Measurements from ENCODE around the gene RCE1. TPM values are rescaled to one million over a fixed set of nuclear protein-coding genes. Genes with fewer than 3 reads are reported as not detected.

RCE1 gene
- total RNA-seq, 1 experiment from 2014 or later: 52.5 TPM

DNA sequence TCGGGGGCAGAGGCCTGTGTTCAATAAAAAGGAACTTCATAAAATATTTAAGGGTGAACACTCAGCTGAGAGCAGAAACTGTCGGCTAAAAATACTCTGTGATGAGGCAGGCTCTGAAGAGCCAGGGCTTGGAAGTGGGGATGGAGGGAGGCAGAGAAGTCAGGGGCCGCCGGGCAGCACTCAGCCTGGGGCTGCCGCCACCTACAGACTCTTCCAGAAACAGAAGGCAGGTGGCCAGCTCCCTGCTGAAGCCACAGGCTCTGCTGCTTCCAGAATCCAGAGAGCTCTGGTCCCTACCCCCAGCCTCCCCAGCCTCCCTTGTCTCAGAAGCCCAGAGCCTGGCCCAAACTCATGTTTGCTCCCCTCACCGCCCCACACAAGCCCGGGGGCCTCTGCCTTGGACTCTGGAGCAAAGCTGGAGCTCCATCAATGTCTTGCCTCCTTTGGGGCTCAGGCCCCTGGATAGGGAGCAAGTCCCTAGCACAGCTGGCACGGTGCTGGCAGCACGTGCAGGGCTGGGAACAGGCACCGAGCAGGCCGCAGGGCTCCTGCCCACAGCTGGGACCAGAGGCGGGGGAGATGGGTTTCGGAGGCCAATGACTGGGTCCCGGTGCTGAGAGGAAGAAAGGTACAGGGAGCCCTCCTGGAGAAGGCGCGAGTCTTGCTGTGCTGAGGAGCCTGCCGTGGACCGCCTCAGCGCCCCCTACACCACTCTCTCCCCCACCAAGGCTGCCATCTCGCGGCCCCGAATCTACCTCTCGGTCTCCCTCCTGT lies 21.9 kb downstream of the RCE1 start:
- no peak overlapping the region for H3K4me2 ChIP-seq (ENCODE audit: insufficient read depth, insufficient read length, low read length)
- H3K9me3 ChIP-seq (ENCODE audit: control insufficient read depth, low read depth, low read length): no peaks in the 10 kb centered on the region
- no peak overlapping the region for H2BK120ac ChIP-seq (ENCODE audit: low read depth, low read length, poor library complexity, severe bottlenecking)
- no peak overlapping the region for H4K91ac ChIP-seq (ENCODE audit: insufficient read length, low read depth, low read length)
- no peak overlapping the region for H3K18ac ChIP-seq (ENCODE audit: insufficient read length, low read depth, low read length)
- H2AK5ac ChIP-seq (ENCODE audit: insufficient read length, low read length): no peak overlapping the region
- H3K4me1 Mint-ChIP-seq: peaks cover 11 to 22% of the 10 kb centered on the region in 2 experiments
- H2BK12ac ChIP-seq (ENCODE audit: insufficient read length, low read depth, low read length): no peak overlapping the region
- TF ChIP-seq, protein P1, sequence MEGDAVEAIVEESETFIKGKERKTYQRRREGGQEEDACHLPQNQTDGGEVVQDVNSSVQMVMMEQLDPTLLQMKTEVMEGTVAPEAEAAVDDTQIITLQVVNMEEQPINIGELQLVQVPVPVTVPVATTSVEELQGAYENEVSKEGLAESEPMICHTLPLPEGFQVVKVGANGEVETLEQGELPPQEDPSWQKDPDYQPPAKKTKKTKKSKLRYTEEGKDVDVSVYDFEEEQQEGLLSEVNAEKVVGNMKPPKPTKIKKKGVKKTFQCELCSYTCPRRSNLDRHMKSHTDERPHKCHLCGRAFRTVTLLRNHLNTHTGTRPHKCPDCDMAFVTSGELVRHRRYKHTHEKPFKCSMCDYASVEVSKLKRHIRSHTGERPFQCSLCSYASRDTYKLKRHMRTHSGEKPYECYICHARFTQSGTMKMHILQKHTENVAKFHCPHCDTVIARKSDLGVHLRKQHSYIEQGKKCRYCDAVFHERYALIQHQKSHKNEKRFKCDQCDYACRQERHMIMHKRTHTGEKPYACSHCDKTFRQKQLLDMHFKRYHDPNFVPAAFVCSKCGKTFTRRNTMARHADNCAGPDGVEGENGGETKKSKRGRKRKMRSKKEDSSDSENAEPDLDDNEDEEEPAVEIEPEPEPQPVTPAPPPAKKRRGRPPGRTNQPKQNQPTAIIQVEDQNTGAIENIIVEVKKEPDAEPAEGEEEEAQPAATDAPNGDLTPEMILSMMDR (conservative IDR thresholded peaks at IDR 0.05): no peak
- DNase-seq: no peak
- H3K4me3 Mint-ChIP-seq: no peak overlapping the region
- H3K9ac ChIP-seq (ENCODE audit: extremely low read depth, insufficient read length, low read length): no peak overlapping the region
- peaks cover 0 to 3% (median 0%) of the 10 kb centered on the region in 3 experiments; a peak in 3 of 7 replicates for H3K36me3 Mint-ChIP-seq (ENCODE audit: insufficient read depth in 1 of 3, low read depth in 3 of 3)
- H3K23ac ChIP-seq (ENCODE audit: insufficient read length, low read depth, low read length): no peak overlapping the region
- no peaks in the 10 kb centered on the region for H3K27me3 Mint-ChIP-seq (ENCODE audit: low read depth)
- H2BK15ac ChIP-seq (ENCODE audit: low read depth, low read length): no peak overlapping the region
- no peaks in the 10 kb centered on the region for H3K79me1 ChIP-seq (ENCODE audit: insufficient read depth, low read depth, low read length, poor library complexity, severe bottlenecking)
- no peaks in the 10 kb centered on the region for H3K27me3 ChIP-seq (ENCODE audit: insufficient read depth, low read length)
- no peaks in the 10 kb centered on the region for H3K9me3 Mint-ChIP-seq
- no peaks in the 10 kb centered on the region for H3K79me2 ChIP-seq (ENCODE audit: insufficient read depth, low read length)
- no peak overlapping the region for H3K56ac ChIP-seq (ENCODE audit: insufficient read length, low read depth, low read length)
- H4K5ac ChIP-seq (ENCODE audit: insufficient read length, low read depth, low read length): no peak overlapping the region
- no peak overlapping the region for H2BK5ac ChIP-seq (ENCODE audit: insufficient read length, low read length)
- H2BK20ac ChIP-seq (ENCODE audit: low read depth, low read length, poor library complexity, severe bottlenecking): no peak overlapping the region
- no peak overlapping the region for H4K8ac ChIP-seq (replicated peaks; ENCODE audit: insufficient read length, low read depth, low read length)
- no CpG with 5 or more reads among the region's 23 CpGs for WGBS (ENCODE audit: extremely low coverage, insufficient read length, low lambda C conversion rate)
- no peaks in the 10 kb centered on the region for H3K23me2 ChIP-seq (ENCODE audit: insufficient read length, low read depth, low read length, poor library complexity, severe bottlenecking)
- H4K20me1 ChIP-seq (ENCODE audit: control insufficient read depth, insufficient read depth, insufficient read length): no peaks in the 10 kb centered on the region
- no peak overlapping the region for H3K14ac ChIP-seq (ENCODE audit: insufficient read depth, low read length)
- no peaks in the 10 kb centered on the region for H3K4me1 ChIP-seq (ENCODE audit: insufficient read depth, low read length)
- H3K27ac ChIP-seq (ENCODE audit: insufficient read length, low read depth, low read length): no peak overlapping the region
- no peak overlapping the region for H3T11ph ChIP-seq (ENCODE audit: low read length)
- H2AFZ ChIP-seq (ENCODE audit: low read length): no peak overlapping the region
- no peak overlapping the region; a peak in 2 of 7 replicates for H3K27ac Mint-ChIP-seq
- no peak overlapping the region for H3K4ac ChIP-seq (ENCODE audit: low read depth, low read length)
